HEK293T (cell line): Measurements from ENCODE around the gene LARP7.

Experiments
- FOXK2 ChIP-seq: fragments of 450-650 bp; IDR thresholded peaks from 2 replicates; pipeline ENCODE4 v1.6.1; 2016; ENCODE audit warnings: mild to moderate bottlenecking
- SP1 ChIP-seq: fragments of 450-650 bp; IDR thresholded peaks from 2 replicates; pipeline ENCODE4 v1.6.1; 2017

GRCh38 chr4:112655270-112655669, 18.3 kb downstream of the LARP7 start:
- TF ChIP-seq FOXK2 (no peak), SP1 (no peak)
